ENCODE data around the gene LKAAEAR1. TPM values are rescaled to one million over a fixed set of nuclear protein-coding genes. Genes with fewer than 3 reads are reported as not detected.
A peak's percentile ranks its signal among the peaks of the same experiment; 100 is the strongest.

The LKAAEAR1 gene
- total and polyA plus RNA-seq, 9 of the 15 experiments (the other 6 are each of a cell fraction or from before 2014, with no cell fraction given): not detected

DNA sequence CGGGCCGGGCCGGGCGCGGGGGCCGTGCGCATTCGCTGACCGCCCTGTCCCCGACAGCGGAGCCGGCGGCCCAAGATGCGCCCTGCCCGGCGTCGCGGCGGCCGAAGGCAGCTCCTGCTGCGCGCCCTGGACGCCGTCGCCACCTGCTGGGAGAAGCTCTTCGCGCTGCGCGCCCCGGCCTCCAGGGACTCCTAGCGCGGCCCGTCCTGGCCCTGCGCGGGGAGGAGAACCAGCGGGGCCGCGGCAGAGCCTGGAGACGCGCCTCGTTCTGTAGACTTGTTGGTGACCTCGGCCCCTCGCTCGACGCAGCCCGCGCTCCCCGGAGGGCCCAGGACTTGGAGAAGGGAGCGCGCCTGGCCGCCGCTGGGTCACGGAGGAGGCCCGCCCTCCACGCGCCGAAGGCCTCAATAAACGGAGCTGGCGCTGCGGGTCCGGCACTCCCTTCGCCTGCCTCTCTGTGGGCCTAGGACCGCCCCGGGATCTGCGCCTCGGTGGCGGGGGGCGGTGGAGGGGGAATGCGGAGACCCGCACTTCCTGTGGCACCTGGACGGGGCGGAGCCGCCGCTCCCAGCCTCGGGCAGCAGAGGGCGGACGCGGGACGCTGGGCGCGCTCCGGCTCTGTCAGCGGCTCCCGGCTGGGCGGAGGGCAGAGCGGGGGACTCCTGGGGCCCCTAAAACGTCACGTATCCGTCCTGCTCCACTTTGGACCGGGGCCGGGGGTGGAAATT, 45.5 kb downstream of the LKAAEAR1 start (continued):
- TF ChIP-seq, protein P1, sequence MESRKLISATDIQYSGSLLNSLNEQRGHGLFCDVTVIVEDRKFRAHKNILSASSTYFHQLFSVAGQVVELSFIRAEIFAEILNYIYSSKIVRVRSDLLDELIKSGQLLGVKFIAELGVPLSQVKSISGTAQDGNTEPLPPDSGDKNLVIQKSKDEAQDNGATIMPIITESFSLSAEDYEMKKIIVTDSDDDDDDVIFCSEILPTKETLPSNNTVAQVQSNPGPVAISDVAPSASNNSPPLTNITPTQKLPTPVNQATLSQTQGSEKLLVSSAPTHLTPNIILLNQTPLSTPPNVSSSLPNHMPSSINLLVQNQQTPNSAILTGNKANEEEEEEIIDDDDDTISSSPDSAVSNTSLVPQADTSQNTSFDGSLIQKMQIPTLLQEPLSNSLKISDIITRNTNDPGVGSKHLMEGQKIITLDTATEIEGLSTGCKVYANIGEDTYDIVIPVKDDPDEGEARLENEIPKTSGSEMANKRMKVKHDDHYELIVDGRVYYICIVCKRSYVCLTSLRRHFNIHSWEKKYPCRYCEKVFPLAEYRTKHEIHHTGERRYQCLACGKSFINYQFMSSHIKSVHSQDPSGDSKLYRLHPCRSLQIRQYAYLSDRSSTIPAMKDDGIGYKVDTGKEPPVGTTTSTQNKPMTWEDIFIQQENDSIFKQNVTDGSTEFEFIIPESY (CRISPR knock-in tag; IDR thresholded peaks at IDR 0.05): peak; percentile 83
- TF ChIP-seq ZNF778 (CRISPR knock-in tag; IDR thresholded peaks at IDR 0.05) (no peak), MEF2A (IDR thresholded peaks at IDR 0.05; ENCODE audit: control insufficient read depth, low read depth, low read length) (no peak), CHD4 (IDR thresholded peaks at IDR 0.05; ENCODE audit: insufficient read depth, insufficient replicate concordance, low read depth, low read length, poor library complexity, severe bottlenecking) (no peak), HEY1 (CRISPR knock-in tag; IDR thresholded peaks at IDR 0.05; ENCODE audit: borderline replicate concordance) (no peak), MTA1 (IDR thresholded peaks at IDR 0.05; ENCODE audit: borderline replicate concordance) (no peak), MAZ (CRISPR knock-in tag; conservative IDR thresholded peaks at IDR 0.05 in 1 of 2, IDR thresholded peaks at IDR 0.05 in 1 of 2) (peak; percentile 67 to 75), CBFA2T2 (conservative IDR thresholded peaks at IDR 0.05) (no peak), SUPT5H (IDR thresholded peaks at IDR 0.05) (peak; percentile 46), HNRNPK (IDR thresholded peaks at IDR 0.05; ENCODE audit: low read depth, low read length, poor library complexity, severe bottlenecking) (no peak), PRPF4 (IDR thresholded peaks at IDR 0.05; ENCODE audit: insufficient read depth, low read depth, low read length, poor library complexity, severe bottlenecking) (no peak), ZNF133 (CRISPR knock-in tag; IDR thresholded peaks at IDR 0.05) (no peak), BHLHE40 (IDR thresholded peaks at IDR 0.05; ENCODE audit: low read length) (no peak)
- TF ChIP-seq, protein P2, sequence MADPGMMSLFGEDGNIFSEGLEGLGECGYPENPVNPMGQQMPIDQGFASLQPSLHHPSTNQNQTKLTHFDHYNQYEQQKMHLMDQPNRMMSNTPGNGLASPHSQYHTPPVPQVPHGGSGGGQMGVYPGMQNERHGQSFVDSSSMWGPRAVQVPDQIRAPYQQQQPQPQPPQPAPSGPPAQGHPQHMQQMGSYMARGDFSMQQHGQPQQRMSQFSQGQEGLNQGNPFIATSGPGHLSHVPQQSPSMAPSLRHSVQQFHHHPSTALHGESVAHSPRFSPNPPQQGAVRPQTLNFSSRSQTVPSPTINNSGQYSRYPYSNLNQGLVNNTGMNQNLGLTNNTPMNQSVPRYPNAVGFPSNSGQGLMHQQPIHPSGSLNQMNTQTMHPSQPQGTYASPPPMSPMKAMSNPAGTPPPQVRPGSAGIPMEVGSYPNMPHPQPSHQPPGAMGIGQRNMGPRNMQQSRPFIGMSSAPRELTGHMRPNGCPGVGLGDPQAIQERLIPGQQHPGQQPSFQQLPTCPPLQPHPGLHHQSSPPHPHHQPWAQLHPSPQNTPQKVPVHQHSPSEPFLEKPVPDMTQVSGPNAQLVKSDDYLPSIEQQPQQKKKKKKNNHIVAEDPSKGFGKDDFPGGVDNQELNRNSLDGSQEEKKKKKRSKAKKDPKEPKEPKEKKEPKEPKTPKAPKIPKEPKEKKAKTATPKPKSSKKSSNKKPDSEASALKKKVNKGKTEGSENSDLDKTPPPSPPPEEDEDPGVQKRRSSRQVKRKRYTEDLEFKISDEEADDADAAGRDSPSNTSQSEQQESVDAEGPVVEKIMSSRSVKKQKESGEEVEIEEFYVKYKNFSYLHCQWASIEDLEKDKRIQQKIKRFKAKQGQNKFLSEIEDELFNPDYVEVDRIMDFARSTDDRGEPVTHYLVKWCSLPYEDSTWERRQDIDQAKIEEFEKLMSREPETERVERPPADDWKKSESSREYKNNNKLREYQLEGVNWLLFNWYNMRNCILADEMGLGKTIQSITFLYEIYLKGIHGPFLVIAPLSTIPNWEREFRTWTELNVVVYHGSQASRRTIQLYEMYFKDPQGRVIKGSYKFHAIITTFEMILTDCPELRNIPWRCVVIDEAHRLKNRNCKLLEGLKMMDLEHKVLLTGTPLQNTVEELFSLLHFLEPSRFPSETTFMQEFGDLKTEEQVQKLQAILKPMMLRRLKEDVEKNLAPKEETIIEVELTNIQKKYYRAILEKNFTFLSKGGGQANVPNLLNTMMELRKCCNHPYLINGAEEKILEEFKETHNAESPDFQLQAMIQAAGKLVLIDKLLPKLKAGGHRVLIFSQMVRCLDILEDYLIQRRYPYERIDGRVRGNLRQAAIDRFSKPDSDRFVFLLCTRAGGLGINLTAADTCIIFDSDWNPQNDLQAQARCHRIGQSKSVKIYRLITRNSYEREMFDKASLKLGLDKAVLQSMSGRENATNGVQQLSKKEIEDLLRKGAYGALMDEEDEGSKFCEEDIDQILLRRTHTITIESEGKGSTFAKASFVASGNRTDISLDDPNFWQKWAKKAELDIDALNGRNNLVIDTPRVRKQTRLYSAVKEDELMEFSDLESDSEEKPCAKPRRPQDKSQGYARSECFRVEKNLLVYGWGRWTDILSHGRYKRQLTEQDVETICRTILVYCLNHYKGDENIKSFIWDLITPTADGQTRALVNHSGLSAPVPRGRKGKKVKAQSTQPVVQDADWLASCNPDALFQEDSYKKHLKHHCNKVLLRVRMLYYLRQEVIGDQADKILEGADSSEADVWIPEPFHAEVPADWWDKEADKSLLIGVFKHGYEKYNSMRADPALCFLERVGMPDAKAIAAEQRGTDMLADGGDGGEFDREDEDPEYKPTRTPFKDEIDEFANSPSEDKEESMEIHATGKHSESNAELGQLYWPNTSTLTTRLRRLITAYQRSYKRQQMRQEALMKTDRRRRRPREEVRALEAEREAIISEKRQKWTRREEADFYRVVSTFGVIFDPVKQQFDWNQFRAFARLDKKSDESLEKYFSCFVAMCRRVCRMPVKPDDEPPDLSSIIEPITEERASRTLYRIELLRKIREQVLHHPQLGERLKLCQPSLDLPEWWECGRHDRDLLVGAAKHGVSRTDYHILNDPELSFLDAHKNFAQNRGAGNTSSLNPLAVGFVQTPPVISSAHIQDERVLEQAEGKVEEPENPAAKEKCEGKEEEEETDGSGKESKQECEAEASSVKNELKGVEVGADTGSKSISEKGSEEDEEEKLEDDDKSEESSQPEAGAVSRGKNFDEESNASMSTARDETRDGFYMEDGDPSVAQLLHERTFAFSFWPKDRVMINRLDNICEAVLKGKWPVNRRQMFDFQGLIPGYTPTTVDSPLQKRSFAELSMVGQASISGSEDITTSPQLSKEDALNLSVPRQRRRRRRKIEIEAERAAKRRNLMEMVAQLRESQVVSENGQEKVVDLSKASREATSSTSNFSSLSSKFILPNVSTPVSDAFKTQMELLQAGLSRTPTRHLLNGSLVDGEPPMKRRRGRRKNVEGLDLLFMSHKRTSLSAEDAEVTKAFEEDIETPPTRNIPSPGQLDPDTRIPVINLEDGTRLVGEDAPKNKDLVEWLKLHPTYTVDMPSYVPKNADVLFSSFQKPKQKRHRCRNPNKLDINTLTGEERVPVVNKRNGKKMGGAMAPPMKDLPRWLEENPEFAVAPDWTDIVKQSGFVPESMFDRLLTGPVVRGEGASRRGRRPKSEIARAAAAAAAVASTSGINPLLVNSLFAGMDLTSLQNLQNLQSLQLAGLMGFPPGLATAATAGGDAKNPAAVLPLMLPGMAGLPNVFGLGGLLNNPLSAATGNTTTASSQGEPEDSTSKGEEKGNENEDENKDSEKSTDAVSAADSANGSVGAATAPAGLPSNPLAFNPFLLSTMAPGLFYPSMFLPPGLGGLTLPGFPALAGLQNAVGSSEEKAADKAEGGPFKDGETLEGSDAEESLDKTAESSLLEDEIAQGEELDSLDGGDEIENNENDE (IDR thresholded peaks at IDR 0.05; ENCODE audit: low read depth, low read length): no peak

Measured in K562 (cell line).